ENCODE results near the gene ADA. TPM values are rescaled to one million over a fixed set of nuclear protein-coding genes. Genes with fewer than 3 reads are reported as not detected.

ADA gene
- total and polyA plus RNA-seq, 2 of the 13 experiments (the other 11 are each of a cell fraction or from before 2014, with no cell fraction given): 2.5 to 11.3 TPM

- TF ChIP-seq, protein P1, sequence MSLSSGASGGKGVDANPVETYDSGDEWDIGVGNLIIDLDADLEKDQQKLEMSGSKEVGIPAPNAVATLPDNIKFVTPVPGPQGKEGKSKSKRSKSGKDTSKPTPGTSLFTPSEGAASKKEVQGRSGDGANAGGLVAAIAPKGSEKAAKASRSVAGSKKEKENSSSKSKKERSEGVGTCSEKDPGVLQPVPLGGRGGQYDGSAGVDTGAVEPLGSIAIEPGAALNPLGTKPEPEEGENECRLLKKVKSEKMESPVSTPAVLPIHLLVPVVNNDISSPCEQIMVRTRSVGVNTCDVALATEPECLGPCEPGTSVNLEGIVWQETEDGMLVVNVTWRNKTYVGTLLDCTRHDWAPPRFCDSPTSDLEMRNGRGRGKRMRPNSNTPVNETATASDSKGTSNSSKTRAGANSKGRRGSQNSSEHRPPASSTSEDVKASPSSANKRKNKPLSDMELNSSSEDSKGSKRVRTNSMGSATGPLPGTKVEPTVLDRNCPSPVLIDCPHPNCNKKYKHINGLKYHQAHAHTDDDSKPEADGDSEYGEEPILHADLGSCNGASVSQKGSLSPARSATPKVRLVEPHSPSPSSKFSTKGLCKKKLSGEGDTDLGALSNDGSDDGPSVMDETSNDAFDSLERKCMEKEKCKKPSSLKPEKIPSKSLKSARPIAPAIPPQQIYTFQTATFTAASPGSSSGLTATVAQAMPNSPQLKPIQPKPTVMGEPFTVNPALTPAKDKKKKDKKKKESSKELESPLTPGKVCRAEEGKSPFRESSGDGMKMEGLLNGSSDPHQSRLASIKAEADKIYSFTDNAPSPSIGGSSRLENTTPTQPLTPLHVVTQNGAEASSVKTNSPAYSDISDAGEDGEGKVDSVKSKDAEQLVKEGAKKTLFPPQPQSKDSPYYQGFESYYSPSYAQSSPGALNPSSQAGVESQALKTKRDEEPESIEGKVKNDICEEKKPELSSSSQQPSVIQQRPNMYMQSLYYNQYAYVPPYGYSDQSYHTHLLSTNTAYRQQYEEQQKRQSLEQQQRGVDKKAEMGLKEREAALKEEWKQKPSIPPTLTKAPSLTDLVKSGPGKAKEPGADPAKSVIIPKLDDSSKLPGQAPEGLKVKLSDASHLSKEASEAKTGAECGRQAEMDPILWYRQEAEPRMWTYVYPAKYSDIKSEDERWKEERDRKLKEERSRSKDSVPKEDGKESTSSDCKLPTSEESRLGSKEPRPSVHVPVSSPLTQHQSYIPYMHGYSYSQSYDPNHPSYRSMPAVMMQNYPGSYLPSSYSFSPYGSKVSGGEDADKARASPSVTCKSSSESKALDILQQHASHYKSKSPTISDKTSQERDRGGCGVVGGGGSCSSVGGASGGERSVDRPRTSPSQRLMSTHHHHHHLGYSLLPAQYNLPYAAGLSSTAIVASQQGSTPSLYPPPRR (CRISPR knock-in tag; IDR thresholded peaks at IDR 0.05; ENCODE audit: borderline replicate concordance): no peak
- TF ChIP-seq IRF9 (CRISPR knock-in tag; IDR thresholded peaks at IDR 0.05; ENCODE audit: borderline replicate concordance) (no peak), MXI1 (IDR thresholded peaks at IDR 0.05; ENCODE audit: borderline replicate concordance, low read depth, low read length) (no peak), MED13 (CRISPR knock-in tag; IDR thresholded peaks at IDR 0.05) (0 out of 2 replicates have a peak, but pooled peaks have one; percentile 1), NCOA5 (CRISPR knock-in tag; IDR thresholded peaks at IDR 0.05) (no peak), TCF7 (IDR thresholded peaks at IDR 0.05; ENCODE audit: low read depth) (no peak), ZNF274 (CRISPR knock-in tag; IDR thresholded peaks at IDR 0.05) (0 out of 2 replicates have a peak, but pooled peaks have one; percentile 18), PRPF4 (IDR thresholded peaks at IDR 0.05; ENCODE audit: low read depth, low read length, poor library complexity, severe bottlenecking) (no peak), SP4 (CRISPR knock-in tag; IDR thresholded peaks at IDR 0.05) (no peak; the same call in 1 of the 2 replicates), TBP (CRISPR knock-in tag; IDR thresholded peaks at IDR 0.05) (no peak), ZNF281 (CRISPR knock-in tag; IDR thresholded peaks at IDR 0.05; ENCODE audit: borderline replicate concordance) (no peak), ZSCAN30 (CRISPR knock-in tag; IDR thresholded peaks at IDR 0.05) (no peak), PTBP1 (IDR thresholded peaks at IDR 0.05; ENCODE audit: low read depth, low read length, poor library complexity, severe bottlenecking) (no peak), CSRNP1 (CRISPR knock-in tag; IDR thresholded peaks at IDR 0.05) (peak; percentile 12; the same call in 1 of the 2 replicates), ISL2 (CRISPR knock-in tag; IDR thresholded peaks at IDR 0.05) (0 out of 2 replicates have a peak, but pooled peaks have one; percentile 6)
- TF ChIP-seq, protein P2, sequence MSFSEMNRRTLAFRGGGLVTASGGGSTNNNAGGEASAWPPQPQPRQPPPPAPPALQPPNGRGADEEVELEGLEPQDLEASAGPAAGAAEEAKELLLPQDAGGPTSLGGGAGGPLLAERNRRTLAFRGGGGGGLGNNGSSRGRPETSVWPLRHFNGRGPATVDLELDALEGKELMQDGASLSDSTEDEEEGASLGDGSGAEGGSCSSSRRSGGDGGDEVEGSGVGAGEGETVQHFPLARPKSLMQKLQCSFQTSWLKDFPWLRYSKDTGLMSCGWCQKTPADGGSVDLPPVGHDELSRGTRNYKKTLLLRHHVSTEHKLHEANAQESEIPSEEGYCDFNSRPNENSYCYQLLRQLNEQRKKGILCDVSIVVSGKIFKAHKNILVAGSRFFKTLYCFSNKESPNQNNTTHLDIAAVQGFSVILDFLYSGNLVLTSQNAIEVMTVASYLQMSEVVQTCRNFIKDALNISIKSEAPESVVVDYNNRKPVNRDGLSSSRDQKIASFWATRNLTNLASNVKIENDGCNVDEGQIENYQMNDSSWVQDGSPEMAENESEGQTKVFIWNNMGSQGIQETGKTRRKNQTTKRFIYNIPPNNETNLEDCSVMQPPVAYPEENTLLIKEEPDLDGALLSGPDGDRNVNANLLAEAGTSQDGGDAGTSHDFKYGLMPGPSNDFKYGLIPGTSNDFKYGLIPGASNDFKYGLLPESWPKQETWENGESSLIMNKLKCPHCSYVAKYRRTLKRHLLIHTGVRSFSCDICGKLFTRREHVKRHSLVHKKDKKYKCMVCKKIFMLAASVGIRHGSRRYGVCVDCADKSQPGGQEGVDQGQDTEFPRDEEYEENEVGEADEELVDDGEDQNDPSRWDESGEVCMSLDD (CRISPR knock-in tag; IDR thresholded peaks at IDR 0.05; ENCODE audit: borderline replicate concordance): no peak
These were observed 42.4 kb downstream of the ADA start (continued) for GRCh38 chr20:44609006-44609515.

Data from HepG2 (cell line).